HepG2 (cell line): ENCODE results near the gene LDHAL6B.

Experiments
- CTCF ChIP-seq: sonication (generic); formaldehyde crosslinking; IDR thresholded peaks from 2 replicates; pipeline ENCODE4 v1.5.0; 2020; ENCODE audit warnings: mild to moderate bottlenecking, missing genetic modification reagents, moderate library complexity
- HCFC1 ChIP-seq: fragments of 150-350 bp; IDR thresholded peaks from 2 replicates; pipeline ENCODE4 v1.6.1; 2014; ENCODE audit warnings: low read depth, low read length
- HMGXB4 ChIP-seq, 2 experiments: sonication (generic) in 1 of 2; formaldehyde crosslinking in 1 of 2; IDR thresholded peaks; 2 replicates each; pipeline versions ENCODE4 v1.4.0 to v1.6.1; 2018 to 2020; ENCODE audit warnings: missing genetic modification reagents in 2 of 2, borderline replicate concordance in 1 of 2, low read depth in 1 of 2, mild to moderate bottlenecking in 1 of 2, missing biosample characterization in 1 of 2
- KAT8 ChIP-seq: IDR thresholded peaks from 2 replicates; pipeline ENCODE4 v1.6.1; 2016; ENCODE audit warnings: missing genetic modification reagents, missing compliant biosample characterization
- MED1 ChIP-seq: sonication (generic); formaldehyde crosslinking; IDR thresholded peaks from 2 replicates; pipeline ENCODE4 v1.4.0; 2020; ENCODE audit warnings: missing genetic modification reagents
- TBP ChIP-seq: sonication (generic); formaldehyde crosslinking; IDR thresholded peaks from 2 replicates; pipeline ENCODE4 v1.5.0; 2020; ENCODE audit warnings: missing genetic modification reagents
- ZNF33B ChIP-seq: sonication (generic); formaldehyde crosslinking; IDR thresholded peaks from 2 replicates; pipeline ENCODE4 v1.5.1; 2020; ENCODE audit warnings: mild to moderate bottlenecking, missing genetic modification reagents

GRCh38 chr15:59178151-59178695 lies 28.4 kb upstream of the LDHAL6B start:
- TF ChIP-seq KAT8 (CRISPR knock-in tag), result no peak
- TF ChIP-seq CTCF, result no peak
- TF ChIP-seq HMGXB4 (CRISPR knock-in tag; IDR thresholded peaks at IDR 0.05; ENCODE audit: borderline replicate concordance in 1 of 2, low read depth in 1 of 2), result no peak
- no peak for TF ChIP-seq ZNF33B (CRISPR knock-in tag)
- no peak for TF ChIP-seq HCFC1
- no peak for TF ChIP-seq MED1 (CRISPR knock-in tag)
- no peak for TF ChIP-seq TBP (CRISPR knock-in tag)
